WI38 (cell line): ENCODE measurements around the gene LMNTD1.
"Not testable (repeated sequence)": the region's sequence is repeated elsewhere in the genome, so short reads cannot be mapped to it uniquely, and the experiment has no call there.

ENCODE experiments used
- H3K4me3 ChIP-seq: 2 replicates; pipeline ENCODE4 v1.5.1; 2011; ENCODE audit warnings: low read depth, mild to moderate bottlenecking, control low read depth, low read length
- CTCF ChIP-seq: IDR thresholded peaks from 2 replicates; pipeline ENCODE4 v1.5.1; 2012; ENCODE audit warnings: low read depth, mild to moderate bottlenecking, control low read depth, low read length

Gene LMNTD1

GRCh38 chr12:25553098-25553497 is at the start of gene LMNTD1:
Gene LMNTD1, minus strand, starts transcription at chr12:25553283. Its CDS starts 324 bp downstream, at chr12:25552959.
- no peak within 1 kb of the TSS for H3K4me3 ChIP-seq
- TF ChIP-seq CTCF = no peak

GRCh38 chr12:25598956-25599355 is 45.9 kb upstream of the LMNTD1 start:
- H3K4me3 ChIP-seq = no peak overlapping the region
- no peak for TF ChIP-seq CTCF

- not testable (repeated sequence) for H3K4me3 ChIP-seq
Observed at GRCh38 chr12:25595496-25595895, 42.4 kb upstream of the LMNTD1 start.

- no peak for TF ChIP-seq CTCF
Observed at GRCh38 chr12:25594376-25594775, 41.3 kb upstream of the LMNTD1 start.

GRCh38 chr12:25592725-25593495 is 39.8 kb upstream of the LMNTD1 start:
- TF ChIP-seq CTCF = no peak
- no peak overlapping the region for H3K4me3 ChIP-seq

More at GRCh38 chr12:25594376-25594775, 41.3 kb upstream of the LMNTD1 start:
- no peak overlapping the region for H3K4me3 ChIP-seq

GRCh38 chr12:25591144-25591543 is 38.1 kb upstream of the LMNTD1 start:
- H3K4me3 ChIP-seq = no peak overlapping the region
- TF ChIP-seq CTCF = no peak

GRCh38 chr12:25590011-25590721 is 37.1 kb upstream of the LMNTD1 start:
- no peak overlapping the region for H3K4me3 ChIP-seq
- no peak for TF ChIP-seq CTCF
